T-cell (primary cell): ENCODE results near the gene TAOK3. TPM values are rescaled to one million over a fixed set of nuclear protein-coding genes. Genes with fewer than 3 reads are reported as not detected.
"Not testable (repeated sequence)": the region's sequence is repeated elsewhere in the genome, so short reads cannot be mapped to it uniquely, and the experiment has no call there.

Experiments
- ATAC-seq, 4 experiments: fragments of 200-7000 bp in 3 of 4; fragments of 150-1000 bp in 1 of 4; cut with Tn5 transposase; replicated peaks in 1 of 4; 1 replicate in 3 of 4; 2 replicates in 1 of 4; pipeline ENCODE4 v1.10.0; 2021; ENCODE audit warnings: moderate library complexity in 3 of 4, mild to moderate bottlenecking in 2 of 4, moderate number of reproducible peaks in 1 of 4
- CTCF ChIA-PET, 2 donors: fragments of 300-600 bp; sonication (Branson Sonifier 250); formaldehyde crosslinking; loops; one replicate each; lab custom pipeline; 2022; ENCODE audit warnings: antibody characterized with exemption in 2 of 2; lab: Charles Lee
- POLR2A ChIA-PET, 2 donors: fragments of 300-600 bp; sonication (Branson Sonifier 250); formaldehyde crosslinking; loops; one replicate each; lab custom pipeline; 2022; ENCODE audit warnings: antibody characterized with exemption in 2 of 2; lab: Charles Lee
- DNase-seq, 35 experiments: peaks; one replicate each; pipeline versions ENCODE4 v3.0.0 to v3.0.0-alpha.2; 2013 to 2023
- H3K27ac ChIP-seq: one replicate; pipeline ENCODE4 v1.5.1; 2013; ENCODE audit warnings: low read length
- H3K27me3 ChIP-seq, 2 experiments: replicated peaks in 1 of 2; 1 replicate in 1 of 2; 2 replicates in 1 of 2; pipeline versions ENCODE4 v1.6.1 to v1.7.0; 2013; ENCODE audit warnings: low read length in 1 of 2, mixed read lengths in 1 of 2; ENCODE audit not compliant: control insufficient read depth in 2 of 2, insufficient read depth in 2 of 2; ENCODE audit errors: extremely low read depth in 1 of 2
- H3K36me3 ChIP-seq, 2 donors: 1 replicate in 1 of 2; 2 replicates in 1 of 2; pipeline versions ENCODE4 v1.6.1 to v1.7.0; 2013; ENCODE audit warnings: low read length in 1 of 2; ENCODE audit not compliant: control insufficient read depth in 2 of 2, insufficient read depth in 1 of 2; ENCODE audit errors: extremely low read depth in 1 of 2
- H3K4me1 ChIP-seq, 2 experiments: 1 replicate in 1 of 2; 2 replicates in 1 of 2; pipeline versions ENCODE4 v1.6.1 to v1.7.0; 2013; ENCODE audit warnings: low read length in 2 of 2, mixed read lengths in 1 of 2; ENCODE audit not compliant: insufficient read depth in 2 of 2, control insufficient read depth in 1 of 2; ENCODE audit errors: extremely low read depth in 1 of 2
- H3K4me3 ChIP-seq, 2 donors: 1 replicate in 1 of 2; 2 replicates in 1 of 2; pipeline versions ENCODE4 v1.5.1 to v1.7.0; 2013; ENCODE audit warnings: mild to moderate bottlenecking in 2 of 2, low read length in 1 of 2, moderate library complexity in 1 of 2; ENCODE audit not compliant: control insufficient read depth in 1 of 2; ENCODE audit errors: extremely low read depth in 1 of 2
- H3K9me3 ChIP-seq: 2 replicates; pipeline ENCODE4 v1.7.0; 2013
- H3K27ac Mint-ChIP-seq, 2 donors: one replicate each; pipeline ENCODE4 v1.8.0; 2020 to 2021; ENCODE audit warnings: mild to moderate bottlenecking in 2 of 2, mixed read lengths in 2 of 2
- H3K27me3 Mint-ChIP-seq, 2 donors: one replicate each; pipeline ENCODE4 v1.8.0; 2021 to 2022; ENCODE audit warnings: mixed read lengths in 2 of 2
- H3K36me3 Mint-ChIP-seq: one replicate; pipeline ENCODE4 v1.8.0; 2021; ENCODE audit warnings: mixed read lengths
- H3K4me1 Mint-ChIP-seq, 3 donors: one replicate each; pipeline ENCODE4 v1.8.0; 2020 to 2022; ENCODE audit warnings: mixed read lengths in 3 of 3, mild to moderate bottlenecking in 1 of 3
- H3K4me3 Mint-ChIP-seq, 3 donors: one replicate each; pipeline ENCODE4 v1.8.0; 2020 to 2022; ENCODE audit warnings: mild to moderate bottlenecking in 3 of 3, mixed read lengths in 3 of 3, moderate library complexity in 3 of 3
- H3K9me3 Mint-ChIP-seq, 3 donors: one replicate each; pipeline ENCODE4 v1.8.0; 2020 to 2022; ENCODE audit warnings: mixed read lengths in 3 of 3
- WGBS: methylation state at CpG from one replicate; pipeline ENCODE4 v1.1.5; 2013; ENCODE audit warnings: missing lambda C conversion rate; ENCODE audit not compliant: insufficient coverage; 5-methylcytosine and 5-hydroxymethylcytosine counted together
- total RNA-seq, 35 experiments: library from RNA in 6 of 35; stranded (reverse) in 6 of 35; fragments of 120-200 nt in 1 of 35; gene quantifications; one replicate each; pipeline versions ENCODE4 v1.2.1 to v1.2.4 and lab custom pipeline; 2013 to 2026

TAOK3 gene
- total RNA-seq, 5 donors from 2014 or later (not counting 1 experiment from before 2014, with no cell fraction given): 58.7 to 93.6 (median 67.4) TPM

DNA sequence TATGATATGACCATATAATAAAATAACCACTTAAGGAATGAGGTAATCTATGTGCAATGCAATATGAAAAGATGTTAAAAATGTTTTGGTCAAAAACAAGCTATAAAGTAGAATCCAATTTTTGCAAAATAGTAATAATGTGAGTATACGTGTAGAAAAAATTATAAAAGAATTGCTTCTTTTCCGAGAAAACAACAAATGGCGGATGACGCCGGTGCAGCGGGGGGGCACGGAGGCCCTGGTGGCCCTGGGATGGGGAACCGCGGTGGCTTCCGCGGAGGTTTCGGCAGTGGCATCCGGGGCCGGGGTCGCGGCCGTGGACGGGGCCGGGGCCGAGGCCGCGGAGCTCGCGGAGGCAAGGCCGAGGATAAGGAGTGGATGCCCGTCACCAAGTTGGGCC, 126.8 kb downstream of the TAOK3 start:
- 100% methylated on average over 1 of the region's 26 CpGs for WGBS
- H3K4me1 ChIP-seq, CTCF ChIA-PET, H3K27ac ChIP-seq, H3K4me3 Mint-ChIP-seq, ATAC-seq, H3K4me3 ChIP-seq, H3K36me3 ChIP-seq, H3K9me3 Mint-ChIP-seq, H3K4me1 Mint-ChIP-seq, DNase-seq, H3K9me3 ChIP-seq, H3K27ac Mint-ChIP-seq, H3K27me3 ChIP-seq, POLR2A ChIA-PET, H3K27me3 Mint-ChIP-seq: not testable (repeated sequence)
- H3K36me3 Mint-ChIP-seq: peaks cover 14% of the 10 kb centered on the region

DNA sequence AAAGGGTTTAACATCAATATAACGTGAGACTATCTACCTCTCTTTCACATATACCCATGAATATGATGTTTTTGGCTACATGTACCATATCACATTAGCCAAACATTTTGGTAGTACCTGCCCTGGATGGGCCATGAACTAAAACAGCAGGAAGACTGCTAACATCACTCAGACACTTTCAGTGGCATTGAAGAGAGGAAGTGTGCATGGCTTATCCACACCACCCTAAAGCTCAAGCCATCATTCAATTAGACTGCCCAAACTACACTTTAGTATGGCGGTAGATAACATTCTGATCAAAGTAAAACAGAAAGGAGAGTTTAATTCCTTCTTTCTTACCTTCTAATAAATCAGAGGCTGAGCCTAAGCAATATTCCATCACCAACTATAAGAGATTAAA, 133.8 kb downstream of the TAOK3 start:
- no peaks in the 10 kb centered on the region for H3K27me3 ChIP-seq
- DNase-seq: no peak
- H3K27ac ChIP-seq: no peak overlapping the region
- peaks cover 0 to 14% (median 5%) of the 10 kb centered on the region in 3 donors for H3K4me1 Mint-ChIP-seq
- no peak for ATAC-seq
- peak overlapping the region in 1 of 2 donors; percentile 74 for H3K27ac Mint-ChIP-seq
- peaks cover 54% of the 10 kb centered on the region for H3K36me3 Mint-ChIP-seq
- CTCF ChIA-PET: interaction anchor here in 1 of 2 donors (0.6 kb wide), 1 partner anchor 58 kb away, joined by 4 read pairs; no protein-coding TSS in a partner anchor
- H3K4me3 ChIP-seq: no peak overlapping the region
- no peaks in the 10 kb centered on the region for H3K9me3 Mint-ChIP-seq
- POLR2A ChIA-PET: interaction anchor here in 1 of 2 donors (0.6 kb wide), 1 partner anchor 1933 kb away, joined by 4 read pairs; no protein-coding TSS in a partner anchor
- no peaks in the 10 kb centered on the region for H3K9me3 ChIP-seq
- H3K4me3 Mint-ChIP-seq: no peak overlapping the region
- H3K27me3 Mint-ChIP-seq: no peaks in the 10 kb centered on the region
- H3K4me1 ChIP-seq: no peaks in the 10 kb centered on the region
- H3K36me3 ChIP-seq: peaks cover 0 to 37% of the 10 kb centered on the region in 2 donors
- no CpG with 5 or more reads among the region's 2 CpGs for WGBS

GRCh38 chr12:118237908-118238307, 134.8 kb downstream of the TAOK3 start:
- Histone ChIP-seq H3K36me3 (peaks cover 0 to 40% of the 10 kb centered on the region in 2 donors), H3K4me1 (no peaks in the 10 kb centered on the region), H3K4me3 (no peak overlapping the region), H3K9me3 (no peaks in the 10 kb centered on the region), H3K27ac (no peak overlapping the region), H3K27me3 (no peaks in the 10 kb centered on the region)
- ChIA-PET POLR2A (interaction anchor here in 1 of 2 donors (0.8 kb wide), 1 partner anchor 10 kb away, joined by 3 read pairs; no protein-coding TSS in a partner anchor), CTCF (interaction anchor here in 1 of 2 donors (0.6 kb wide), 1 partner anchor 121 kb away, joined by 3 read pairs; no protein-coding TSS in a partner anchor)
- no CpG with 5 or more reads among the region's 1 CpG for WGBS
- Mint-ChIP-seq H3K36me3 (peaks cover 51% of the 10 kb centered on the region), H3K27me3 (no peaks in the 10 kb centered on the region), H3K9me3 (no peaks in the 10 kb centered on the region), H3K4me3 (no peak overlapping the region), H3K27ac (peak overlapping the region; percentile 69 to 74), H3K4me1 (peaks cover 0 to 14% (median 5%) of the 10 kb centered on the region in 3 donors)
- no peak for DNase-seq
- no peak for ATAC-seq

DNA sequence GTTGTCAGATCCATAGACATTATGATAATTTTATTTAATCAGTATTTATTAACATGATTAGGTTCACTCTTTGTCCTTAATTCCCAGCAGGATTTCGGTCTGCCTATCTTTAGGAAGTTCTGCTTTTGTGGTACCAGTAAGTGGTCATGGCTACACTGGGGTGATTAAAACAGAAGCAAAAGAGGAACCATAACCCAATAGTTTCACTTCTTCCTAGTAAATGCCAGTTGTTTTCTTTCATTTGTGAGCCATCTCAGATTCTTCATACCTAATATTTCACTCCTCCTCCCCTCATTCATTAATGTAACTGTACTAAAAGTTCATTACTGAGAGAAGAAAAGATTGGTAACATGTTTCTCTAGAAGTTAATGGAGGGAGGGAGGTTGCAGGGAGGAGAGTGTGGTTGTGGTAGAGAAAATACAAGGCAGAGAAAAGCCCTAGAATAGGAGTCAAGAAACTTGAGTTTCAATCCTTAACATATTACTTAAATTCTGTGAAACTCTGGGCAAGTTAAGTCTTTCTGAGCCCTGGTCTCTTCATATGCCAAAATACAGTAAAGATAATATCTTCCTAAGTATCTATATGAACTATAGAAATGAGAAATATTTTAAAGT, 135.5 kb downstream of the TAOK3 start:
- no peak overlapping the region for H3K4me3 ChIP-seq
- ChIA-PET POLR2A (interaction anchor here in 1 of 2 donors (0.8 kb wide), 1 partner anchor 11 kb away, joined by 3 read pairs; no protein-coding TSS in a partner anchor), CTCF (no interaction called here)
- peak overlapping the region; percentile 45 to 76 for H3K27ac Mint-ChIP-seq
- H3K4me1 Mint-ChIP-seq: peaks cover 0 to 14% (median 5%) of the 10 kb centered on the region in 3 donors
- peaks cover 0 to 40% of the 10 kb centered on the region in 2 donors for H3K36me3 ChIP-seq
- peaks cover 54% of the 10 kb centered on the region for H3K36me3 Mint-ChIP-seq
- H3K4me1 ChIP-seq: no peaks in the 10 kb centered on the region
- no peak for DNase-seq
- H3K27ac ChIP-seq: no peak overlapping the region
- H3K27me3 Mint-ChIP-seq: no peaks in the 10 kb centered on the region
- H3K27me3 ChIP-seq: no peaks in the 10 kb centered on the region
- H3K9me3 Mint-ChIP-seq: no peaks in the 10 kb centered on the region
- H3K4me3 Mint-ChIP-seq: no peak overlapping the region
- ATAC-seq: no peak
- WGBS: no CpG with 5 or more reads among the region's 1 CpG
- H3K9me3 ChIP-seq: no peaks in the 10 kb centered on the region

DNA sequence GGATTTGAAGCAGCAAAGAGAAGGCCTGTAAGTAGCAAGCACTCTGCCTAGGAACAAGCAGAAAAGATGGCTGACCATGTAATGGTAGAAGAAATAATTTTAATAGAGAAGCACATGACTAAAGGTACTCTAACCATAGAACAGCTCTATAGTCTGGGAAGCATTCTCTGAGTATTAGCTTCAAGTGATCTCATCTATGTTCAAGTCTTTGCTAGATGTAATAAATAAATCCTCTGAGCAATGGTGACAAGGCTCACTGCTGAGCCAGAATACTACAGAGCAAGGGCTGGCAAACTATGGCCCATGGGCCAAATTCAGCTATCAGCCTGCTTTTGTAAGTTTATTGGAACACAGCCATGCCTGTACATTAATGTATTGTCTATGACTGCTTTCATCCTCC, 152.0 kb downstream of the TAOK3 start:
- ChIA-PET CTCF (no interaction called here), POLR2A (no interaction called here)
- ATAC-seq (no peak), DNase-seq (no peak)
- Histone ChIP-seq H3K27ac (no peak overlapping the region), H3K4me3 (no peak overlapping the region), H3K4me1 (no peaks in the 10 kb centered on the region), H3K9me3 (no peaks in the 10 kb centered on the region), H3K36me3 (peaks cover 0 to 11% of the 10 kb centered on the region in 2 donors), H3K27me3 (no peaks in the 10 kb centered on the region)
- H3K27ac Mint-ChIP-seq: no peak overlapping the region
- no peak overlapping the region for H3K4me3 Mint-ChIP-seq
- no peaks in the 10 kb centered on the region for H3K27me3 Mint-ChIP-seq
- H3K9me3 Mint-ChIP-seq: no peaks in the 10 kb centered on the region
- H3K36me3 Mint-ChIP-seq: peaks cover 29% of the 10 kb centered on the region
- H3K4me1 Mint-ChIP-seq: peaks cover 0 to 2% (median 0%) of the 10 kb centered on the region in 3 donors

DNA sequence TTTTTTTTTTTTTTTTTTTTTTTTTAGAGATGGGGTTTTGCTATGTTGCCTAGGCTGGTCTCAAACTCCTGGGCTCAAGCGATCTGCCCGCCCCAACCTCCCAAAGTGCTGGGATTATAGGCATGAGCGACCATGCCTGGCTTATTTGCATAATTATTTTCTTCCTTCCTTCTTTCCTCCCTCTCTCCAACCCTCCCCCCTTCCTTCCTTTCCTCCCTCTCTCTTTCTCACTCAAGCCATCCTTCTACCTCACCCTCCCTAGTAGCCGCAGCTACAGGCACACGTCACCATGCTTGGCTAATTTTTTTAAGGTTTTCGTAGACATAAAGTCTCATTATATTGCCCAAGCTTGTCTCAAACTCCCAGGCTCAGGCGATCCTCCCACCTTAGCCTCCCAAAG, 152.9 kb downstream of the TAOK3 start:
- H3K36me3 ChIP-seq: peaks cover 0 to 10% of the 10 kb centered on the region in 2 donors
- no peak overlapping the region for H3K27ac ChIP-seq
- ATAC-seq (no peak), DNase-seq (no peak)
- H3K27me3 ChIP-seq: no peaks in the 10 kb centered on the region
- ChIA-PET POLR2A (no interaction called here), CTCF (no interaction called here)
- Mint-ChIP-seq H3K36me3 (peaks cover 29% of the 10 kb centered on the region), H3K27me3 (no peaks in the 10 kb centered on the region), H3K4me3 (no peak overlapping the region), H3K27ac (no peak overlapping the region), H3K4me1 (peaks cover 0 to 2% (median 0%) of the 10 kb centered on the region in 3 donors), H3K9me3 (no peaks in the 10 kb centered on the region)
- H3K9me3 ChIP-seq: no peaks in the 10 kb centered on the region
- H3K4me1 ChIP-seq: no peaks in the 10 kb centered on the region
- H3K4me3 ChIP-seq: no peak overlapping the region
- WGBS: 100% methylated on average over 6 of the region's 7 CpGs
